Skeletal muscle satellite cell (primary cell): ENCODE data around the gene SRSF12. TPM values are rescaled to one million over a fixed set of nuclear protein-coding genes. Genes with fewer than 3 reads are reported as not detected.

Source experiments
- H3K27me3 ChIP-seq: 2 replicates; pipeline ENCODE4 v1.7.0; 2013; ENCODE audit warnings: low read length; ENCODE audit not compliant: control insufficient read depth, insufficient read depth
- H3K36me3 ChIP-seq: 2 replicates; pipeline ENCODE4 v1.7.0; 2013; ENCODE audit warnings: mild to moderate bottlenecking, control low read depth, low read length; ENCODE audit not compliant: insufficient read depth
- H3K4me1 ChIP-seq: 2 replicates; pipeline ENCODE4 v1.7.0; 2013; ENCODE audit warnings: low read length; ENCODE audit not compliant: control insufficient read depth, insufficient read depth
- H3K4me2 ChIP-seq: 2 replicates; pipeline ENCODE4 v1.7.0; 2013; ENCODE audit warnings: mild to moderate bottlenecking, low read length
- H3K4me3 ChIP-seq: 2 replicates; pipeline ENCODE4 v1.7.0; 2013; ENCODE audit warnings: low read length
- H3K9ac ChIP-seq: 2 replicates; pipeline ENCODE4 v1.7.0; 2013; ENCODE audit warnings: mild to moderate bottlenecking, low read depth, low read length, moderate library complexity
- H3K9me3 ChIP-seq: replicated peaks from 2 replicates; pipeline ENCODE4 v1.7.0; 2013; ENCODE audit warnings: mild to moderate bottlenecking, control low read depth, low read length
- small RNA-seq: library from RNA; depleted of rRNA; stranded (forward); fragments of <200 nt; gene quantifications from one replicate; pipeline ENCODE3, GENCODE V24; 2012

Gene SRSF12

DNA sequence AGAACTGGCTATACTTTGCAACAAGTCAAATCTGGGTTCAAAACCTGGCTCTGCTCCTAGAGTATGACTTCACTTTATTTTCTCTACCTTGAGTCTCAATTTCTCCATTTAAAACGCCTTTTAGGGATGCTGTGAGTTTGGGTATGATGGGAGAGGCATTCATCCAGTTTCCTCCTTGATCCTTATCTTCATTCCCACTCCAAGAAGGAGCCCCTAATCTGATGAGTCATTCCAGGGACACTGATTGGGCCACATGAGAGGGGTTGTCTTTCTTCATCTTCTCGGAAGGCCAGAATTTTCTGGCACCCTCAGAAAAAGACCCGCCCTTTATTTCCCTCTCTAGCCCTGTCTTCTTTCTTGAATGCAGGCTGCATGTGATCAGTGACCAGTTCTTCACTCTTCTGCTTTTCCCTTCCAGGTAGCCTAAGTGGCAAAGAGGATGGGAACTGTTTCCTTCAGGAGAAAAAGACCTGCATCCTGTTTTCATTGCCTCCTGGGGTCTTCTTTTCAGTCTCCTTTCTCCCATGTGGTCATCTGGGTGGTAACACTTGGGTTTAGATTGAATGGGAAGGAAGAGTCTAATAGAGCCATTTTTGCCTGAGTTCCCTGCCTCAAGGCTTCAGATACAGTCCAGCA, 69.5 kb downstream of the SRSF12 start:
- Histone ChIP-seq H3K9ac (no peak overlapping the region), H3K4me3 (no peak overlapping the region), H3K9me3 (no peaks in the 10 kb centered on the region), H3K27me3 (peaks cover 3% of the 10 kb centered on the region), H3K4me2 (no peak overlapping the region), H3K36me3 (no peaks in the 10 kb centered on the region), H3K4me1 (peaks cover 11% of the 10 kb centered on the region)

DNA sequence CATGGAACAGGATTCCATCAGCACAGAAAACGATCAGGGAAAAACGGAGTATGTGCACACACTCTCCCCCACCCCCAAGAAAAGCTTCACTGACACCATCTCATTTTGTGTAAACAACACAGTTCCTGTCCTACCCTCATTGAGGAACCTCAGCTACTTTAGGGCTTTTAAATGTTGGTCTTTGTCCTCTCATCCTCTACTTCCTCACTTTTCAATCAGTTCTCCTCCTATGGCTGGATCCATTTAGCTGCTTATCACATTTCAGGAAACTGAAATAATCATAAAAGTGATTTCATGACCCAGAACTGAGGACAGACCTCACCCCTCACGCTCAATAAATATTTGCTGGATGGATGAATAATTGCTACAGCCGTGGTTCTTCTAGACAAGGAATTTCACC, 70.4 kb downstream of the SRSF12 start:
- Histone ChIP-seq H3K9ac (no peak overlapping the region), H3K27me3 (peaks cover 3% of the 10 kb centered on the region), H3K4me3 (no peak overlapping the region), H3K9me3 (no peaks in the 10 kb centered on the region), H3K4me2 (no peak overlapping the region), H3K4me1 (peaks cover 11% of the 10 kb centered on the region), H3K36me3 (no peaks in the 10 kb centered on the region)

Small RNA genes lying within 50 kb of the gene (small RNA-seq; reads per million reads assigned to genes)
- gene RN7SL336P (not detected), gene RNU2-61P (8.0 reads per million, percentile 89 among the genes with 10 or more reads in this experiment)
